ENCODE results near the gene BRSK1. TPM values are rescaled to one million over a fixed set of nuclear protein-coding genes. Genes with fewer than 3 reads are reported as not detected.

The BRSK1 gene
- 10 to 100 TPM in 2 of 4 donors, 1 to 10 TPM in 1, not detected in 1; 4.1 to 17.1 (median 12.0) TPM for total RNA-seq

DNA sequence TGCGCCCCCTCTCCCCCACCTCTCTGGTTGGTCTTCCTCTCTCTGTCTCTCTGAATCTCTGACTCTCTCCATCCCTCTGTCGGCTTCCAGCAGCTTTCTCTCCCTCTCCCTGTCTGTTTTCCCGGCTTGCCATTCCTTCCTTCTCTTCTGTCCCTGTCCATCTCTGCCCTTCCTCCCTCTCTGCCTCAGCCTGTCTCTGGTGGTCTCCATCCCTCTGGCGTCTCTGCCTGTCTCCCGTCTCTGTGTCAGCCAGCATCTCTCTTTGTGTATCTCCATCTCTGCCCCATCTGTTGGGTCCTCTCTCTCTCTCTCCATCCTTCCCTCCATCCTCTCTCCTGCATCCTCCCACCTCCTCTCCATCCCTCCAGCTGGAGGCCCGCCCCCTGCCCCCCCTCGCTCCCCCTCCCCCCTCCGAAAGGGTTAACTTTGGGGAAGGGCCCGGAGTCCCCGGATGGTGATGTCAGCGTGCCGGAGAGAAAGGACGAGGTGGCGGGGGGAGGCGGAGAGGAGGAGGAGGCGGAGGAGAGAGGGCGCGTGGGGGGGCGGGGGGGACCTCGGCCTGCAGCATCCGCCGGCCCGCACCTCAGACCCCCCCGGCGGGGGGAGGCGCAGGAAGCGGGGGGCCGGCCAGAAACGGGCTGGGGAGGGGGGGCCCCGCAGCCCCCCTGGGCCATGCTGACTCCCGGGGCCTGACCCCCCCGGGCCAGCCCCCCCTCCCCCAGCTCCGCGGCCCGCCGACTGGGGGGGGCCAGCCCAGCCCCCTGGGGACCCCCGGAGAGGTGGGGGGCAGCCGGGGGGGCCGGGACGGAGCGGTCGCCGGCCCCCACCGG is at the start of gene BRSK1:
Gene BRSK1, plus strand, starts transcription at position 450 of the 830 bp plus-strand sequence. CDS start 446 bp downstream, outside the sequence.
- no peaks in the 10 kb centered on the region for H3K9me3 ChIP-seq
- H3K27me3 ChIP-seq: no peaks in the 10 kb centered on the region
- peak; percentile 64 to 77 for DNase-seq
- peak within 1 kb of the TSS; percentile 90 for H3K27ac ChIP-seq
- intact Hi-C loops (cut with DNase I; ENCODE audit: low total_unique reads): loop anchor here (10.0 kb wide), 1 partner anchor 171 kb away; no protein-coding TSS in a partner anchor
- H3K4me3 ChIP-seq: peak within 1 kb of the TSS; percentile 26 to 61
- no peaks in the 10 kb centered on the region for H3K36me3 ChIP-seq
- H3K4me1 ChIP-seq: peaks cover 0 to 5% of the 10 kb centered on the region in 2 donors
- no peak for TF ChIP-seq CTCF (IDR thresholded peaks at IDR 0.05)
- TF ChIP-seq POLR2A (IDR thresholded peaks at IDR 0.05): no peak

GRCh38 chr19:55238030-55238429 is 45.8 kb upstream of the BRSK1 start:
- no peak overlapping the region for H3K4me3 ChIP-seq
- TF ChIP-seq POLR2A (IDR thresholded peaks at IDR 0.05): no peak
- no peaks in the 10 kb centered on the region for H3K36me3 ChIP-seq
- no peaks in the 10 kb centered on the region for H3K27me3 ChIP-seq
- intact Hi-C loops (cut with DNase I; ENCODE audit: low total_unique reads): no loop called here
- H3K9me3 ChIP-seq: no peaks in the 10 kb centered on the region
- H3K27ac ChIP-seq: no peak overlapping the region
- no peak for DNase-seq
- H3K4me1 ChIP-seq: no peaks in the 10 kb centered on the region

DNA sequence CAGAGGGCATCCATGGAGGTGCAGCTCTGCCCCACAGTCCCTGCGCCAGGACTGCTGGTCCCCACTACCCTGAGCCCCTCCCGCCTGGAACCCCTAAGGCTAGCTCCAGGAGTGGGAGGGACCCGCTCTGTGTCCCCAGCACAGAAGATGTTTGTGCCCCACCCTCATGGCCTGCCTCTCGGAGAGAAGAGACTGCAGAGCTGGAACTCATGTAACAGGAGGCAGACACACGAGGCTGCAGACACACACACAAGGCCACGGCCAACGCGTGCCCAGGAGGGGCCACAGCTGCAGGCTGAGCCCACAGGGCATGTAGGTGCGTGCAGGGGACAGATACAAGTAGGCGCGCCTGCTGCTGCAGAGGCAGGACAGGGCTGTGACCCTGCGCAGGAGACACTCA is 44.8 kb upstream of the BRSK1 start:
- no peak for DNase-seq
- Histone ChIP-seq H3K27me3 (no peaks in the 10 kb centered on the region), H3K4me3 (no peak overlapping the region), H3K9me3 (no peaks in the 10 kb centered on the region), H3K4me1 (no peaks in the 10 kb centered on the region), H3K36me3 (no peaks in the 10 kb centered on the region), H3K27ac (no peak overlapping the region)
- intact Hi-C loops (cut with DNase I; ENCODE audit: low total_unique reads): no loop called here
- TF ChIP-seq CTCF (IDR thresholded peaks at IDR 0.05) (no peak), POLR2A (IDR thresholded peaks at IDR 0.05) (no peak)

DNA sequence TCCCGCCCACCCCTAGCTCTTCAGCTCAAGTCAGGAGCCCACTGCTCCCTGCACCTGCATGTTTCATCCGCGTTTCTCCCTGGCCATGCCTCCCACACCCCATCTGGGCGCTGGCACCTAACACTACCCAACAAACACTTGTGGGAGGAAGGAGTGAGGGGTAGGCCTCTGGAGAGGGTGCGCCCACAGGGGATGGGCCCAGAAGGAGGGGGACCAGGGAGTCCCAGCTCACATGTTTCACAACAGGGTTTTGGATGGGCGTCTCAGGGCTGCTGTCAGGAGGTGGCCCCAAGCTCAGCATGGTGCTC is 43.1 kb upstream of the BRSK1 start:
- intact Hi-C loops (cut with DNase I; ENCODE audit: low total_unique reads): no loop called here
- H3K4me3 ChIP-seq: no peak overlapping the region
- no peak overlapping the region for H3K27ac ChIP-seq
- H3K4me1 ChIP-seq: no peaks in the 10 kb centered on the region
- no peaks in the 10 kb centered on the region for H3K9me3 ChIP-seq
- DNase-seq: no peak
- no peaks in the 10 kb centered on the region for H3K27me3 ChIP-seq
- H3K36me3 ChIP-seq: no peaks in the 10 kb centered on the region
- no peak for TF ChIP-seq POLR2A (IDR thresholded peaks at IDR 0.05)
- TF ChIP-seq CTCF (IDR thresholded peaks at IDR 0.05): no peak

DNA sequence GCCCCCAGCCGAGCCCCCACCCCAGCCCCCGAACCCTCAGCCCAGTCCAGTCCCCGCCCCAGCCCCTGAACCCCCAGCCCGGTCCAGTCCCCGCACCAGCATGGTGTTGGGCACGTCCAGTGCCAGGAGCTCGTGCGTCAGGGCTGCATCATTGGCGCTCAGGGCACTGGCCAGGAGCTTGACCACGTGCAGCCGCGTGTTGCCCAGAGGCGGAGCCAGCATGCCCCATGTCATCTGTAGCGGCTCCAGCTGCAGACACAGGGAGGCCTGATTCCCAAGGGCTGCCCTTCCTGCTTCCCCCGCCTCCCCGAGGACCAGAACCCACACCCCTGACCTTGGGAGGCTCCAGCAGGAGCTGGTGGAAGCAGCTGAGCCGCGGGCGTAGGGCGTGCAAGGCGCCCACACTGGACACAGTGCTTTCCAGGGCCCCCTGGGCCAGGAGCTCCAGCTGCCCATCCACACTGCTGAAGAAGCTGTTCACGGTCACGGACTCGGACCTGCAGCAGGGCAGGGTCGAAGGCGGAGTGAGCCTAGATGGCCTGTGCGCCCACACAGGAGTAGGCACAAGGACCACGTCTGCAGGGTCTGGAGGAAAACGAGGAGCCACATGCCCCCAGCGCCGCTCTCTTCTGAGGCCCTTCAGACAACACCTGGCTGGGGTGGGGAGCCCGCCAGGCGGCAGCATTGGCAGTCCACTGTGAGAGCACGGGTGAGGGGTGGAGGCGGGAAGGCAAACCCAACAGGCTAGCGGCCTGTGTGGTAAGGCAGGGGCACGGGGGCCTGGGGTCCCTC is 42.5 kb upstream of the BRSK1 start:
- Histone ChIP-seq H3K9me3 (no peaks in the 10 kb centered on the region), H3K4me1 (no peaks in the 10 kb centered on the region), H3K4me3 (no peak overlapping the region), H3K27me3 (no peaks in the 10 kb centered on the region), H3K27ac (no peak overlapping the region), H3K36me3 (no peaks in the 10 kb centered on the region)
- no peak for DNase-seq
- TF ChIP-seq POLR2A (IDR thresholded peaks at IDR 0.05): no peak
- no peak for TF ChIP-seq CTCF (IDR thresholded peaks at IDR 0.05)
- intact Hi-C loops (cut with DNase I; ENCODE audit: low total_unique reads): no loop called here
